Superior temporal gyrus (tissue), 1 donor: ENCODE data around the gene SPSB1.
A peak's percentile ranks its signal among the peaks of the same experiment; 100 is the strongest.

Experiments used
- DNase-seq: peaks from one replicate; pipeline ENCODE4 v3.0.0-alpha.2; 2016; ENCODE audit errors: extremely low spot score

SPSB1 gene

GRCh38 chr1:9292361-9293240, at the start of gene SPSB1:
Gene SPSB1 (plus strand): TSS chr1:9292894. CDS start chr1:9355892, 62,998 bp downstream.
- DNase-seq, result peak; percentile 81

- no peak for DNase-seq
These were observed 49.5 kb upstream of the SPSB1 start for GRCh38 chr1:9243066-9243739.

DNA sequence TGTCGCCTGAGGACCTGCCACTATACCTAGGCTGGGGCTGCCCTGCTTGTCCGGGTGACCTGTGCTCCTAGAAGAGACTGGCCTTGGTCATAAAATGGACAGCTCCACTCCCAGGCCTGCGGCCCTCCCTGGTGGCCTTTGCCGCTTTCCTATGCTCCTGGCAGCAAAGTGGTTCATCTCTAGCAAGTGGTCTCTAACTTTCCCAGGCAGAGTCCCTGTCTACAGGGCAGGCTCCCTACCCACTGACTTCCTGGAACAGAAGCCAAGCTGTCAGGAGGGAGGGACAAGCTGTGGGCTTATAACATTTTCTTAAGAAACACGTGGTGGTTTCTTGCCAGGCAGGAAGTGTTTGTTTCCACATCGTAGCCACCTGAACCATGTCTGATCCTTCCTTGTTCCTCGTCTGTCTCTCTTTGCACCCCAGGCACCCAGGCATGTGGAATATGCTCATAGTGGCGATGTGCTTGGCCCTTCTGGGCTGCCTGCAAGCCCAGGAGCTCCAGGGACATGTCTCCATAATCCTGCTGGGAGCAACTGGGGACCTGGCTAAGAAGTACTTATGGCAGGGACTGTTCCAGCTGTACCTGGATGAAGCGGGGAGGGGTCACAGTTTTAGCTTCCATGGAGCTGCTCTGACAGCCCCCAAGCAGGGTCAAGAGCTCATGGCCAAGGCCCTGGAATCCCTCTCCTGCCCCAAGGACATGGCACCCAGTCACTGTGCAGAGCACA, 48.0 kb upstream of the SPSB1 start:
- no peak for DNase-seq

DNA sequence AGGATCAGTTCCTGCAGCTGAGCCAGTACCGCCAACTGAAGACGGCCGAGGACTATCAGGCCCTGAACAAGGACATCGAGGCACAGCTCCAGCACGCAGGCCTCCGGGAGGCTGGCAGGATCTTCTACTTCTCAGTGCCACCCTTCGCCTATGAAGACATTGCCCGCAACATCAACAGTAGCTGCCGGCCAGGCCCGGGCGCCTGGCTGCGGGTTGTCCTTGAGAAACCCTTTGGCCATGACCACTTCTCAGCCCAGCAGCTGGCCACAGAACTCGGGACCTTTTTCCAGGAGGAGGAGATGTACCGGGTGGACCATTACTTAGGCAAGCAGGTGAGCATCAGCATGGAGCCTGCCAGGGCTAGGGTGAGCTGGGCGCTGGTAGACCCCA, 47.5 kb upstream of the SPSB1 start:
- no peak for DNase-seq

GRCh38 chr1:9245661-9246060, 47.0 kb upstream of the SPSB1 start:
- DNase-seq, result no peak

DNA sequence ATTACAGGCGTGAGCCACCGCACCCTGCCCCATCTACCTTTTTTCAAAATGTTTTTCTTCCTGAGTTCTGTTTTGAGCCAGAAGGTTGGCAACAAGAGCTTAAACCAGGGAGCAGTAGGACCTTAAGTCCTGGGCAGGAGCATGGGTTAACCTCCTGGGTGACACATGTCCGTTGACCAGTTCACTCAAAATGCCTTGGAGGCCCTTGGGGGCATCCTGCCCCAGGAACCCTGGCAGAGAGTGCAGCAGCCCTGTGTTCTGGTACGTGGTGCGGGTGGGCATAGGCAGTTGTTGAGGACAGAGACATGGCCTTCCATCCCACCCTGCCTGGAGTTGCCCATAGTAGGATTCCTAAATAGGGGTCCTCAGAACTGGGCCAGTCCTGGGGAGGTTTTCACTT, 46.5 kb upstream of the SPSB1 start:
- DNase-seq, result no peak

DNA sequence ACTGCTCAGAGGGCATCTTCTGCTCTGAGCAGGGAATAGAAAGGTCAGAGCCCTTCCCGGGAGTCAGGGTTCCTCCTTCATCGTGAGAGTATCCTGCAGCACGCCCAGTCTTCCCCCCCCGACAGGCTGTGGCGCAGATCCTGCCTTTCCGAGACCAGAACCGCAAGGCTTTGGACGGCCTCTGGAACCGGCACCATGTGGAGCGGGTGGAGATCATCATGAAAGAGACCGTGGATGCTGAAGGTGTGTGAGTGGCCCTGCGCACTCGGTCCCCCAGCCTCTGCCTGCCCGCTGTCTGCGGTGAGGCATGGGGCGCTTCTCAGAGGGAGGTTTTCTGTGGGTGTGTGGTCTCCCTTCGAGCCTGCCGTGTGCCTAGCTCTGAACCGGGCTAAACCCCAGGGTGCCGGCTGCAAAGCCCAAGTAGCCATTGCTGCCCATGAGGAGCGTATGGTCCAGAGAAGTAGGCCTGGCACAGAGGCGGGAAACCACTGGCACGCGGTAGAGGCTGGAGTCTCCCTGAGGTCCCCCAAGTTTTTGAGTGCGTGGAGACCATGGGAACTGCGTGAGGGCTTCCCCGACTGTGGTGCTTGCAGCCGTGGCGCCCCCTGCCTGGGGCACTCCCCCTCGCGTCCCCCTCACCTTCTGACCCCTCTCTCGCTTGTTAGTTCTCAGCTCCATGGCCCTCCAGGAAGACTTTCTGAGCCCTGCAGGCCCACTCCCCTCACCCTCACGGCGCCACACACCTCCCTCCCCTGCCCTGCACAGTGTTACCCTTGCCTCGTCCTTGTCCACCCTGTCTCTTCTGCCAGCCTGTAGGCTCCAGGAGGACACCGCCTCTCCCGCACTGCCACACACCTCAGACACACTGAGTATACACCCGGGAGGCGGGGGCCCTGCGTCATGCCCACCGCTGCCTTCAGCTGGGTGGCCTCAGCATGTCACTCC, 45.6 kb upstream of the SPSB1 start:
- no peak for DNase-seq

DNA sequence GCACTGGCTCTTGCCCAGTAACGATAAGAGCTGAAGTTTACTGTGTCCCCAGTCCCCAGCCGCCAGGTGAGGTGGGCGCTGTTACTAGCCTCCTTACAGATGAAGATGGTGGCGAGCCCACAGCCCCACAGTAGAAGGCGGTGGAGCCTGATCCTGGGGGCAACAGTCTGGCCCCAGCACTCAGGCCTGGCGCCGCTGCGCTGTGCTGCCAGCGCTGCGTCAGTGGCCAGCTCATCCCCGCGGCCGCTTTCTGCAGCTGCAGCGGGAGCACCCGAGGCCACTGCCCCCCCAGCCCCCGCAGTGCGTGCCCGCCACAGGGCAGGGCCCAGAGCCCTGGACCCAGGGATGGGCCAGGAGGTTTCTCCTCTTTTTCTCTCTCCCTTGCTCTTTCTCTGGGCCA, 44.8 kb upstream of the SPSB1 start:
- DNase-seq, result no peak

DNA sequence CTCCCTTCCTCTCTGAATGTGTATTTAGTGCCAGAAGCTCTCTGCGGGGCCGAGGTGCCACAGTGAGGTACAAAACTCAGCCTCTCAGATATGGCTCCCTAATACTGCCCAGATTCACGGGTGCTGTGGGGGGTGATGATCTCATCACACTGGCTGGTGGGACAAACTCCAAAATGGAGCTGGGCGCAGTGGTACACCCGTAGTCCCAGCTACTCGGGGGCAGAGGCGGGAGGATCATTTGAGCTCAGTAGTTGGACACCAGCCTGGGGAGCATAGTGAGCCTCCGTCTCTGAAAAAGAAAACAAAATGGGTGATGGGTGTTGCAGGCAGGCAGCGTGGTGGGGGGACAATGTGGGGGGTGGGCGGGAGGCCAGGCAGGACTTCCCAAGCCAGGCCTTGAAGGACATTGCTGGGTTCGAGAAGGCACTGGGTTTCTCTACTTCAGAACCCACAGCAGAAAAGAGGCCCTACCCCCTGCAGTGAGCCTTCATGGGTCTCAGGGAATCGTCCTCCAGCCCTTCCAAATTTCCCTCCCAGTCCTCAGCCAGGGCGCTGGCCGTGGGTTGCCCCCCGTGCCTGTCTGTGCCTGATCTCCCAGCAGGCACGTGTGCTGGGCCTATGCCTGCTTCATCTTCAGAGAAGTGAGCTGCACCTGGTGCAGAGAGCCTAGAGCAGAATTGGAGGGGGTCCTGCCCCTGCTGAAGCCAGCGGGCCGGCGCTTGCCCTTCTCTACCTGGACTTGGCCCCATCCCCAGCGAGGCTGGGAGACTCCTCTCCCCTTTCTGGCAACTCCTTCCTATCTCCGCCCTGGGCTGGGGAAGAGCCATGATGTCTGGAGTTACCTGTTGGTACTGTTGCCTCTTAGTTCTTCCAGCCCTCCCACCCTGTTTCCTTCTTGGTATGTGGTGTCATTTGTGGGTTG, 44.1 kb upstream of the SPSB1 start:
- no peak for DNase-seq

DNA sequence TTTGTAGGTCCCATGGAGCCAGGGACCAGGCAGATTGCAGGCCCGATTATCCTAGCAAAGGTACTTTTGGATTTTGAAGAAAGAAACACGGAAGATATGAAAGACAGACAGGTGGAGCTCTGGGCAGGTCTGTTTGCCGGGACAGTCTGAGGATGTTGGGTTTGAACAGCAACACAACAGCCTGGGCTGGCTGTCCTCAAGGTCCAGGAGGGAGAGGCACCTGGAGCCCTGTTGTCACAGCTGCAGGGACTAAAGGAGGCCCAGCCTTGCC, 43.5 kb upstream of the SPSB1 start:
- no peak for DNase-seq

DNA sequence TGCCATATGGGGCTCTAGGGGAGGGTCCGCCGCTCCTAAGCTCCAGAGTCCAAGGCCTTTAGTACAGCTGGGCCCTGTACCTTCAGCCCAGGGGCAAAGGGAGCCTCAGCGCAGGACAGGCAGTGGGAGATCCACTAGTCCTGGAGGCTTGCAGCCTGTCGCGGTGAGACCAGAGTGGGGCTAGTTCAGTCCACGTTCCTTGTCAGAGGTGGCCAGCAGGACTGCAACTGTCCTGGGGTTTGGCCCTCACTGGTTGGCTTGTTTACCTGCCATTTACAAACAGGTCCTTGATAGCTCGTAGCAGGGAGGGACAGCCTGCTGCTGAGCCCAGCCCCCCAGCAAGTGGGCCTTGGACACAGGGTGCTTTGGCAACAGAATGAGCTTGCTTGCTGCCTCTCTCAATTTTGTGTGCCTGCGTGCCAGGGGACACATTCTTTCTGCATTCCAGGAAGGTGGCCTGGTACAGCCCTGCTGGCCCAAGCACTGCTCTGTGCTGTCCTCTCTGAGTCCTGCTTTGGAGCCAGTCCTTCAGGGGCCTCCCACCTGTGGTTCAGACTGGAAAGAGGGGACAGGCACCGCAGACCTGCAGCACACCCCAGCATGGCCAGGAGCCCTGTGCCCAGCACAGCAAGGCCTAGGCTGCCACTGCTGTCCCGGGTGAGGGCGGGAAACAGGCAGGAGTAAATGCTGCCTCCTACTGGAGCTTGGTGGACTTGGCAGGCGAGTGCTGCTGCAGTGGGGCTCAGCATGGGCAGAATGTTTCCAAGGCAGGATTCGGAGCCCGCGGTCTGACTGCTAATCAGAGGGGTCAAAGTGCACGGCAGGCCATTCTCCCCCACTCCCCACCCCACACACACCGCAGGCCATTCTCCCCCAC, 42.9 kb upstream of the SPSB1 start:
- no peak for DNase-seq

DNA sequence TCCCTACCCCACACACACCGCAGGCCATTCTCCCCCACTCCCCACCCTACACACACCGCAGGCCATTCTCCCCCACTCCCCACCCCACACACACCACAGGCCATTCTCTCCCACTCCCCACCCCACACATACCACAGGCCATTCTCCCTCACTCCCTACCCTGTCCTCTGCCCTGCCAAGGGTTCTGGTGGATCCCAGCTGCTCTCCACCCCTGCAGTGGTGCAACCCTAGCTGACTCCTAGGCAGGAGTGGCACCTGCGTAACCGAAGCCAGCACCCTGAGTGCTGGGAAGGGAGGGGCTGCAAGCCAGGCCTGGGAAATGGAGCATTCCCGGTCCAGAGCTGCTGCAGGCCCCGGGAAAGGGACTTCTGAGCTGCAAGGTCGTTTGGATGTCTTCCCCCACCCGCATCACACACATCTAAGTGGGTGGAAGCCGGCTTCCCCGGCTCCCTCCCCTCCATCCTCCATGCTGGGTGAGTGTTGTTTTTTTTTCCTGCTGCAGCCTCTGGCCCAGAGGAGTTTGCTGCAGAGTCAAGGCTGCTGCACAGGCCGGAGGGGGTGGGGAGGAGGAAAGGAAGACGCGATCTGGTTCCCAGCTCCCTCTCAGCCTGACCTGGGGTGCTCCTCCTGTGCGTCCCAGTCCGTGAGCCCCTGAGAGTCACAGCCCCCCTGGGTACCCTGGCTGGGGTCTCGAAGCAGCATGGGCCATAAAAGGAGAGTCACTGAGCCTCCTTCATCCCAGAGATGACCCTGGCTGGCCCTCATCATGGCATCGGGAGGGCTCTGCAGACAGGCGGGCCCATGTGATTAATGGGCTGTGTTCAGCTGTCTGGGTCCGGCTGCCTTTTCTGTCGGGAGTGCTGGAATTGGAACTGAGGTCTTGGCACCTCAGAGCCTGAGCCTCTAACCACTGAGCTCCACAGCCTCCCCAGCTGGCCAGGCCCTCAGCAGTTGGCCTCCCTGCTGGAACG, 42.0 kb upstream of the SPSB1 start:
- DNase-seq, result no peak

DNA sequence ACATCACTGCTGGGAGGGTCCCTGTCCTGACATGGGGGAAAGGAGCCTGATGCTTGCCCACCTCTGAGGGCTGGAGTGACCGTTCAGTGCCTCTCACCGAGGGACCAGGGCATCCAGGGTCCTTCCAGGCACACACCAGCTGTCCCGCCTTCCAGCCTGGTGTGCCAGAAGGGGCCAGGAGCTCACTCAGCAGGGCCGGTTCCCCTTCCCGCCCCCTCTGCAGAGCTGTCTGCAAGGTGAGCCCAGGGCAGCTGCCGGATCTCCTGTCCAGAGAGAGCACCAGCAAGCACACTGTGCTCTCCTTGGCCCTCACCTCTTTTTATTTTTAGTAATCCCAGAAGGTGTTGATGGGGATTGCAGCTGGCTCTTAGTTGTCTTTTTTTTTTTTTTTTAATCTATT, 41.2 kb upstream of the SPSB1 start:
- no peak for DNase-seq

- no peak for DNase-seq
These were observed 39.7 kb upstream of the SPSB1 start for GRCh38 chr1:9253004-9253403.

GRCh38 chr1:9253453-9254105, 39.1 kb upstream of the SPSB1 start:
- no peak for DNase-seq

DNA sequence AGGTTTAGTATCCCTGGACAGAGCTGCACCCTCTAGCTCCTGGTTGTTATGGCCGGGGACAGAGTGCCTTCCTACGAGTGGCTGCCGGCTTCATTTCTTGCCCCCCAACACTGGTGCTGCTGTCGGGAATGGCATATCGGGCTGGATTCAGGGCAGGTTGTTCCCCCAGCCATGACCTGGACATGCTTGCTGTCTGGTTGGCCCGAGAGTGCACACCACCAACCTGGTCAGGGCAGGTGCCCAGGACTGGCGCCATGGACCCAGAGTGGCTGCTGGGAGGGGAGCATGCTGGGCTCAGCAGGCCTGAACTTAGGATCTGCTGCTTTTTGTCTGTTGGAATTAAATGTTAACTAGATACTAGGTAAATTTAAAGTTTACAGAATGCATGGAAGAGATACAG, 36.4 kb upstream of the SPSB1 start:
- no peak for DNase-seq

DNA sequence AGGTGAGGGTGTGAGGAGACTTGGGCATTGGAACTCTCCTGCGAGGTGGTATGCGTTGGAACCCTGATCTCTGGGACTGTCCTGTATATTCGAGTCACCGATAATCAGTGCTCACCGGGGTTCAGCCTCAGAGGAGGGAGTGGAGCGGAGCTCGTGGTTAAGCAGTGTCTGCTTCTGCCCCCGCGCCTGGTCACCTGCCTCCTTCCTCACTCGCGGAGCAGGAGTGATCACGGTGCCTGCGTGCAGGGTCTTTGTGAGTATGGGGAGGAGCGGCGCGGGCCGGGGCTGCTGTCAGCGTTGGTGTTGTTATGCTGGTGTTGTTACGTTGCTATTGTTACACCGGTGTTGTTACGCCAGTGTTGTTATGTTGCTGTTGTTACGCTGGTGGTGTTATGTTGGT, 34.8 kb upstream of the SPSB1 start:
- no peak for DNase-seq

- DNase-seq, result no peak
These were observed 34.1 kb upstream of the SPSB1 start for GRCh38 chr1:9258629-9259028.
